ENCODE measurements around the gene CDKN2B. TPM values are rescaled to one million over a fixed set of nuclear protein-coding genes. Genes with fewer than 3 reads are reported as not detected.

The CDKN2B gene
- total and polyA plus RNA-seq, 4 donors, result 0.32 to 1.3 (median 0.54) TPM

GRCh38 chr9:22056402-22056801, 47.3 kb upstream of the CDKN2B start:
- Histone ChIP-seq H3K27ac (ENCODE audit: low read depth in 1 of 2, low read length in 2 of 2) (no peak overlapping the region), H3K9ac (ENCODE audit: low read depth in 1 of 2, low read length in 2 of 2) (no peak overlapping the region), H3K36me3 (ENCODE audit: control insufficient read depth in 4 of 4, insufficient read depth in 3 of 4, low read depth in 1 of 4, low read length in 3 of 4) (no peaks in the 10 kb centered on the region), H3K27me3 (ENCODE audit: control insufficient read depth in 4 of 4, insufficient read depth in 4 of 4, low read length in 3 of 4) (no peaks in the 10 kb centered on the region), H3K4me3 (ENCODE audit: low read depth in 1 of 3, low read length in 3 of 3) (no peak overlapping the region), H3K9me3 (ENCODE audit: control insufficient read depth in 4 of 4, low read length in 3 of 4) (no peaks in the 10 kb centered on the region), H3K4me1 (ENCODE audit: control insufficient read depth in 4 of 4, insufficient read depth in 4 of 4, low read length in 3 of 4) (no peaks in the 10 kb centered on the region)
- TF ChIP-seq HNF4A (conservative IDR thresholded peaks at IDR 0.05) (no peak), TAF1 (conservative IDR thresholded peaks at IDR 0.05) (no peak), EGR1 (IDR thresholded peaks at IDR 0.05; ENCODE audit: low read depth in 2 of 2) (no peak), SP1 (IDR thresholded peaks at IDR 0.05) (no peak), RXRA (IDR thresholded peaks at IDR 0.05) (no peak), GABPA (IDR thresholded peaks at IDR 0.05 in 1 of 2, conservative IDR thresholded peaks at IDR 0.05 in 1 of 2) (no peak), FOXA1 (IDR thresholded peaks at IDR 0.05) (no peak), YY1 (IDR thresholded peaks at IDR 0.05) (no peak), RAD21 (IDR thresholded peaks at IDR 0.05) (no peak), NR2F2 (IDR thresholded peaks at IDR 0.05) (no peak), ATF3 (IDR thresholded peaks at IDR 0.05) (no peak)
- TF ChIP-seq, protein P1, sequence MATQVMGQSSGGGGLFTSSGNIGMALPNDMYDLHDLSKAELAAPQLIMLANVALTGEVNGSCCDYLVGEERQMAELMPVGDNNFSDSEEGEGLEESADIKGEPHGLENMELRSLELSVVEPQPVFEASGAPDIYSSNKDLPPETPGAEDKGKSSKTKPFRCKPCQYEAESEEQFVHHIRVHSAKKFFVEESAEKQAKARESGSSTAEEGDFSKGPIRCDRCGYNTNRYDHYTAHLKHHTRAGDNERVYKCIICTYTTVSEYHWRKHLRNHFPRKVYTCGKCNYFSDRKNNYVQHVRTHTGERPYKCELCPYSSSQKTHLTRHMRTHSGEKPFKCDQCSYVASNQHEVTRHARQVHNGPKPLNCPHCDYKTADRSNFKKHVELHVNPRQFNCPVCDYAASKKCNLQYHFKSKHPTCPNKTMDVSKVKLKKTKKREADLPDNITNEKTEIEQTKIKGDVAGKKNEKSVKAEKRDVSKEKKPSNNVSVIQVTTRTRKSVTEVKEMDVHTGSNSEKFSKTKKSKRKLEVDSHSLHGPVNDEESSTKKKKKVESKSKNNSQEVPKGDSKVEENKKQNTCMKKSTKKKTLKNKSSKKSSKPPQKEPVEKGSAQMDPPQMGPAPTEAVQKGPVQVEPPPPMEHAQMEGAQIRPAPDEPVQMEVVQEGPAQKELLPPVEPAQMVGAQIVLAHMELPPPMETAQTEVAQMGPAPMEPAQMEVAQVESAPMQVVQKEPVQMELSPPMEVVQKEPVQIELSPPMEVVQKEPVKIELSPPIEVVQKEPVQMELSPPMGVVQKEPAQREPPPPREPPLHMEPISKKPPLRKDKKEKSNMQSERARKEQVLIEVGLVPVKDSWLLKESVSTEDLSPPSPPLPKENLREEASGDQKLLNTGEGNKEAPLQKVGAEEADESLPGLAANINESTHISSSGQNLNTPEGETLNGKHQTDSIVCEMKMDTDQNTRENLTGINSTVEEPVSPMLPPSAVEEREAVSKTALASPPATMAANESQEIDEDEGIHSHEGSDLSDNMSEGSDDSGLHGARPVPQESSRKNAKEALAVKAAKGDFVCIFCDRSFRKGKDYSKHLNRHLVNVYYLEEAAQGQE (IDR thresholded peaks at IDR 0.05), result no peak
- WGBS, result 66% methylated on average over 3 of the region's 3 CpGs
- no peak for DNase-seq (ENCODE audit: low spot score)

DNA sequence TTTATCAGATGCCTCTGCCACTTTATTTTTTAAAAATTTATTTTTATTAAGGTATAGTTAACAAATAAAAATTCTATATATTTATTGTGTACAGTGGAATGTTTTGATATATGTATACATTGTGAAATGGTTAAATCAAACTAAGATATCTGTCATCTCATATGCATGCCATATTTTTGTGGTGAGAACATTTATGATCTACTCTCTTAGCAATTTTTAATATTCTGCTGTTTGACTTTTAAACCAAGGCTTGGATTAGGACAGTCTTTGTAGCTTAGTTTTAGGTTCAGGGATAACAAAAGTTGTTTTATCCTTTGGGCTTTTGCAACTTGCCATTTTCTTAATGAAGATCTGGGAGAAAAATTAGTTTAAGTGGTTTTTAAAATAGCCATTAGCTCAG, 46.0 kb upstream of the CDKN2B start:
- no peaks in the 10 kb centered on the region for H3K27me3 ChIP-seq (ENCODE audit: control insufficient read depth in 4 of 4, insufficient read depth in 4 of 4, low read length in 3 of 4)
- TF ChIP-seq EGR1 (IDR thresholded peaks at IDR 0.05; ENCODE audit: low read depth in 2 of 2) (no peak), RAD21 (IDR thresholded peaks at IDR 0.05) (no peak), YY1 (IDR thresholded peaks at IDR 0.05) (no peak), RXRA (IDR thresholded peaks at IDR 0.05) (no peak), HNF4G (IDR thresholded peaks at IDR 0.05) (no peak), TAF1 (conservative IDR thresholded peaks at IDR 0.05) (no peak), FOXA1 (IDR thresholded peaks at IDR 0.05) (no peak), NR2F2 (IDR thresholded peaks at IDR 0.05) (no peak), SP1 (IDR thresholded peaks at IDR 0.05) (no peak), ATF3 (IDR thresholded peaks at IDR 0.05) (no peak), JUND (IDR thresholded peaks at IDR 0.05) (no peak), FOXA2 (IDR thresholded peaks at IDR 0.05) (no peak), MAX (IDR thresholded peaks at IDR 0.05) (no peak), GABPA (IDR thresholded peaks at IDR 0.05 in 1 of 2, conservative IDR thresholded peaks at IDR 0.05 in 1 of 2) (no peak), HNF4A (conservative IDR thresholded peaks at IDR 0.05) (no peak)
- TF ChIP-seq, protein P1 (IDR thresholded peaks at IDR 0.05), result no peak
- TF ChIP-seq, protein P2, sequence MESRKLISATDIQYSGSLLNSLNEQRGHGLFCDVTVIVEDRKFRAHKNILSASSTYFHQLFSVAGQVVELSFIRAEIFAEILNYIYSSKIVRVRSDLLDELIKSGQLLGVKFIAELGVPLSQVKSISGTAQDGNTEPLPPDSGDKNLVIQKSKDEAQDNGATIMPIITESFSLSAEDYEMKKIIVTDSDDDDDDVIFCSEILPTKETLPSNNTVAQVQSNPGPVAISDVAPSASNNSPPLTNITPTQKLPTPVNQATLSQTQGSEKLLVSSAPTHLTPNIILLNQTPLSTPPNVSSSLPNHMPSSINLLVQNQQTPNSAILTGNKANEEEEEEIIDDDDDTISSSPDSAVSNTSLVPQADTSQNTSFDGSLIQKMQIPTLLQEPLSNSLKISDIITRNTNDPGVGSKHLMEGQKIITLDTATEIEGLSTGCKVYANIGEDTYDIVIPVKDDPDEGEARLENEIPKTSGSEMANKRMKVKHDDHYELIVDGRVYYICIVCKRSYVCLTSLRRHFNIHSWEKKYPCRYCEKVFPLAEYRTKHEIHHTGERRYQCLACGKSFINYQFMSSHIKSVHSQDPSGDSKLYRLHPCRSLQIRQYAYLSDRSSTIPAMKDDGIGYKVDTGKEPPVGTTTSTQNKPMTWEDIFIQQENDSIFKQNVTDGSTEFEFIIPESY (IDR thresholded peaks at IDR 0.05), result no peak
- TF ChIP-seq, protein P3, sequence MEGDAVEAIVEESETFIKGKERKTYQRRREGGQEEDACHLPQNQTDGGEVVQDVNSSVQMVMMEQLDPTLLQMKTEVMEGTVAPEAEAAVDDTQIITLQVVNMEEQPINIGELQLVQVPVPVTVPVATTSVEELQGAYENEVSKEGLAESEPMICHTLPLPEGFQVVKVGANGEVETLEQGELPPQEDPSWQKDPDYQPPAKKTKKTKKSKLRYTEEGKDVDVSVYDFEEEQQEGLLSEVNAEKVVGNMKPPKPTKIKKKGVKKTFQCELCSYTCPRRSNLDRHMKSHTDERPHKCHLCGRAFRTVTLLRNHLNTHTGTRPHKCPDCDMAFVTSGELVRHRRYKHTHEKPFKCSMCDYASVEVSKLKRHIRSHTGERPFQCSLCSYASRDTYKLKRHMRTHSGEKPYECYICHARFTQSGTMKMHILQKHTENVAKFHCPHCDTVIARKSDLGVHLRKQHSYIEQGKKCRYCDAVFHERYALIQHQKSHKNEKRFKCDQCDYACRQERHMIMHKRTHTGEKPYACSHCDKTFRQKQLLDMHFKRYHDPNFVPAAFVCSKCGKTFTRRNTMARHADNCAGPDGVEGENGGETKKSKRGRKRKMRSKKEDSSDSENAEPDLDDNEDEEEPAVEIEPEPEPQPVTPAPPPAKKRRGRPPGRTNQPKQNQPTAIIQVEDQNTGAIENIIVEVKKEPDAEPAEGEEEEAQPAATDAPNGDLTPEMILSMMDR (IDR thresholded peaks at IDR 0.05; ENCODE audit: low read depth, low read length, missing input control), result no peak

More for the DNA sequence above, 46.0 kb upstream of the CDKN2B start:
- no peak overlapping the region for H3K27ac ChIP-seq (ENCODE audit: low read depth in 1 of 2, low read length in 2 of 2)
- no peaks in the 10 kb centered on the region for H3K36me3 ChIP-seq (ENCODE audit: control insufficient read depth in 4 of 4, insufficient read depth in 3 of 4, low read depth in 1 of 4, low read length in 3 of 4)
- no peaks in the 10 kb centered on the region for H3K9me3 ChIP-seq (ENCODE audit: control insufficient read depth in 4 of 4, low read length in 3 of 4)
- no peak overlapping the region for H3K4me3 ChIP-seq (ENCODE audit: low read depth in 1 of 3, low read length in 3 of 3)
- no peaks in the 10 kb centered on the region for H3K4me1 ChIP-seq (ENCODE audit: control insufficient read depth in 4 of 4, insufficient read depth in 4 of 4, low read length in 3 of 4)
- DNase-seq (ENCODE audit: low spot score), result no peak
- H3K9ac ChIP-seq (ENCODE audit: low read depth in 1 of 2, low read length in 2 of 2), result no peak overlapping the region

Measured in liver (tissue), 9 donors.